SK-N-SH (cell line): Measurements from ENCODE around the gene SRGAP3. TPM values are rescaled to one million over a fixed set of nuclear protein-coding genes. Genes with fewer than 3 reads are reported as not detected.

ENCODE experiments used
- CTCF ChIA-PET: fragments of 300-600, 350-600 bp; formaldehyde crosslinking; extraction: SDS; loops from one replicate; lab custom pipeline; 2021; lab: Yijun Ruan, JAX
- POLR2A ChIA-PET: fragments of 350-600 bp; sonication (Branson Sonifier 250); formaldehyde crosslinking; extraction: SDS; loops from one replicate; lab custom pipeline; 2020; ENCODE audit warnings: antibody characterized with exemption, inconsistent platforms; lab: Yijun Ruan, JAX
- DNase-seq: peaks from one replicate; pipeline ENCODE4 v3.0.0; 2012
- H2AFZ ChIP-seq: fragments of 200-600 bp; sonication (generic); 2 replicates; pipeline ENCODE4 v1.8.1; 2016; ENCODE audit warnings: antibody characterized with exemption, mild to moderate bottlenecking, low read depth
- H3F3A ChIP-seq: fragments of 200-600 bp; sonication (generic); replicated peaks from 2 replicates; pipeline ENCODE3; 2016; ENCODE audit warnings: antibody characterized with exemption, mild to moderate bottlenecking; ENCODE audit not compliant: insufficient read depth
- H3K27ac ChIP-seq, 2 experiments: fragments of 200-500 bp in 1 of 2; fragments of 200-600 bp in 1 of 2; sonication (Bioruptor generic) in 1 of 2; sonication (generic), shearing (Covaris generic) in 1 of 2; 2 replicates each; pipeline versions ENCODE4 v1.5.1 to v1.6.1; 2014 to 2016; ENCODE audit warnings: low read depth in 2 of 2, inconsistent platforms in 1 of 2, low read length in 1 of 2, mild to moderate bottlenecking in 1 of 2, mixed read lengths in 1 of 2
- H3K27me3 ChIP-seq: fragments of 200-600 bp; sonication (generic), shearing (Covaris generic); 2 replicates; pipeline ENCODE4 v1.6.1; 2016; ENCODE audit warnings: mixed run types; ENCODE audit not compliant: insufficient read depth
- H3K36me3 ChIP-seq, 2 experiments: fragments of 200-500 bp in 1 of 2; fragments of 200-600 bp in 1 of 2; sonication (Bioruptor generic) in 1 of 2; sonication (generic) in 1 of 2; replicated peaks in 1 of 2; 2 replicates each; pipeline versions ENCODE3 to v1.5.1; 2014 to 2016; ENCODE audit warnings: low read length in 1 of 2, mild to moderate bottlenecking in 1 of 2; ENCODE audit not compliant: insufficient read depth in 2 of 2, control insufficient read depth in 1 of 2
- H3K4me1 ChIP-seq, 2 experiments: fragments of 200-500 bp in 1 of 2; fragments of 200-600 bp in 1 of 2; sonication (Bioruptor generic) in 1 of 2; sonication (generic), shearing (Covaris generic) in 1 of 2; 2 replicates each; pipeline versions ENCODE4 v1.5.1 to v1.6.1; 2014 to 2016; ENCODE audit warnings: low read depth in 1 of 2, low read length in 1 of 2, mixed run types in 1 of 2; ENCODE audit not compliant: insufficient read depth in 2 of 2, control insufficient read depth in 1 of 2
- H3K4me2 ChIP-seq: fragments of 200-600 bp; sonication (generic), shearing (Covaris generic); 2 replicates; pipeline ENCODE4 v1.6.1; 2017; ENCODE audit warnings: mixed run types
- H3K4me3 ChIP-seq, 2 experiments: fragments of 200-500 bp in 1 of 2; fragments of 200-600 bp in 1 of 2; sonication (Bioruptor generic) in 1 of 2; sonication (generic), shearing (Covaris generic) in 1 of 2; 2 replicates each; pipeline versions ENCODE4 v1.5.1 to v1.8.1; 2014 to 2016; ENCODE audit warnings: low read depth in 2 of 2, inconsistent platforms in 1 of 2, low read length in 1 of 2, mild to moderate bottlenecking in 1 of 2, mixed read lengths in 1 of 2, moderate library complexity in 1 of 2
- H3K79me2 ChIP-seq: fragments of 200-600 bp; sonication (generic); 2 replicates; pipeline ENCODE4 v1.8.1; 2017; ENCODE audit warnings: mild to moderate bottlenecking; ENCODE audit not compliant: insufficient read depth
- H3K9ac ChIP-seq: fragments of 200-600 bp; sonication (generic); 2 replicates; pipeline ENCODE4 v1.6.1; 2017; ENCODE audit warnings: mixed run types
- H3K9me2 ChIP-seq: fragments of 200-600 bp; sonication (generic); 2 replicates; pipeline ENCODE4 v1.6.1; 2017; ENCODE audit warnings: mixed run types
- H3K9me3 ChIP-seq: fragments of 200-600 bp; sonication (generic); 2 replicates; pipeline ENCODE4 v1.6.1; 2017; ENCODE audit warnings: mixed run types, mild to moderate bottlenecking, moderate library complexity
- H4K20me1 ChIP-seq: fragments of 200-600 bp; sonication (generic); 2 replicates; pipeline ENCODE4 v1.6.1; 2017; ENCODE audit warnings: mild to moderate bottlenecking, mixed run types; ENCODE audit not compliant: insufficient read depth
- CTCF ChIP-seq: fragments of 200-600 bp; sonication (generic); IDR thresholded peaks from 2 replicates; pipeline ENCODE4 v1.6.1; 2017; ENCODE audit warnings: antibody characterized with exemption, mild to moderate bottlenecking, moderate library complexity
- EP300 ChIP-seq, 2 experiments: IDR thresholded peaks; 2 replicates each; pipeline versions ENCODE4 v1.4.0 to v1.6.1; 2012; ENCODE audit warnings: borderline replicate concordance in 1 of 2, low read depth in 1 of 2, low read length in 1 of 2
- EZH2phosphoT487 ChIP-seq: fragments of 200-600 bp; sonication (generic); IDR thresholded peaks from 2 replicates; pipeline ENCODE4 v1.6.1; 2017; ENCODE audit warnings: low read depth, mixed run types, mild to moderate bottlenecking, antibody characterized with exemption, moderate library complexity, borderline replicate concordance
- FOSL2 ChIP-seq: IDR thresholded peaks from 2 replicates; pipeline ENCODE4 v1.4.0; 2012; ENCODE audit warnings: low read depth, mild to moderate bottlenecking, moderate library complexity, borderline replicate concordance
- FOXM1 ChIP-seq: IDR thresholded peaks from 2 replicates; pipeline ENCODE4 v1.4.0; 2012; ENCODE audit warnings: low read depth, mild to moderate bottlenecking
- GABPA ChIP-seq: IDR thresholded peaks from 2 replicates; pipeline ENCODE4 v1.4.0; 2012; ENCODE audit warnings: low read depth, mild to moderate bottlenecking
- GATA2 ChIP-seq: sonication (generic); formaldehyde crosslinking; IDR thresholded peaks from 2 replicates; pipeline ENCODE4 v1.5.0; 2020; ENCODE audit warnings: mild to moderate bottlenecking, missing genetic modification reagents
- IRF3 ChIP-seq: fragments of 150-350 bp; IDR thresholded peaks from 2 replicates; pipeline ENCODE4 v1.6.1; 2016; ENCODE audit warnings: mild to moderate bottlenecking, low read depth, low read length
- NFIC ChIP-seq: IDR thresholded peaks from 2 replicates; pipeline ENCODE4 v1.4.0; 2012; ENCODE audit warnings: borderline replicate concordance
- NRF1 ChIP-seq: IDR thresholded peaks from 2 replicates; pipeline ENCODE4 v1.6.1; 2012; ENCODE audit warnings: low read depth, mild to moderate bottlenecking, low read length
- POLR2AphosphoS5 ChIP-seq: IDR thresholded peaks from 2 replicates; pipeline ENCODE4 v1.6.1; 2012; ENCODE audit warnings: low read depth, low read length
- RAD21 ChIP-seq: IDR thresholded peaks from 2 replicates; pipeline ENCODE4 v1.6.1; 2012; ENCODE audit warnings: mild to moderate bottlenecking, low read length
- RFX5 ChIP-seq: IDR thresholded peaks from 2 replicates; pipeline ENCODE4 v1.6.1; 2012; ENCODE audit warnings: mild to moderate bottlenecking, improper control_type of control experiment, low read length
- RXRA ChIP-seq: IDR thresholded peaks from 2 replicates; pipeline ENCODE4 v1.4.0; 2012; ENCODE audit warnings: low read depth, mild to moderate bottlenecking, borderline replicate concordance
- SMC3 ChIP-seq: IDR thresholded peaks from 2 replicates; pipeline ENCODE4 v1.6.1; 2012; ENCODE audit warnings: low read depth, low read length, improper control_type of control experiment
- TCF12 ChIP-seq: IDR thresholded peaks from 2 replicates; pipeline ENCODE4 v1.4.0; 2012
- TEAD4 ChIP-seq: IDR thresholded peaks from 2 replicates; pipeline ENCODE4 v1.4.0; 2012; ENCODE audit warnings: mild to moderate bottlenecking, borderline replicate concordance; ENCODE audit not compliant: insufficient read depth
- WGBS: methylation state at CpG from one replicate; pipeline ENCODE4 v1.1.6; 2017; ENCODE audit warnings: low lambda C conversion rate; 5-methylcytosine and 5-hydroxymethylcytosine counted together
- polyA plus RNA-seq, 3 experiments: library from polyadenylated mRNA; depleted of rRNA; stranded (reverse); fragments of >200 nt; gene quantifications; 2 replicates each; pipeline ENCODE4 v1.2.3, GENCODE V29; 2012
- TF ChIP-seq, protein P1 (sequence below): fragments of 150-350 bp; IDR thresholded peaks from 2 replicates; pipeline ENCODE4 v1.6.1; 2017; ENCODE audit warnings: antibody characterized with exemption, low read length, low read depth, borderline replicate concordance
- TF ChIP-seq, protein P2 (sequence below): IDR thresholded peaks from 2 replicates; pipeline ENCODE4; 2012

SRGAP3 gene
- polyA plus RNA-seq, 1 of the 3 experiments (the other 2 are of a cell fraction): 2.8 TPM

DNA sequence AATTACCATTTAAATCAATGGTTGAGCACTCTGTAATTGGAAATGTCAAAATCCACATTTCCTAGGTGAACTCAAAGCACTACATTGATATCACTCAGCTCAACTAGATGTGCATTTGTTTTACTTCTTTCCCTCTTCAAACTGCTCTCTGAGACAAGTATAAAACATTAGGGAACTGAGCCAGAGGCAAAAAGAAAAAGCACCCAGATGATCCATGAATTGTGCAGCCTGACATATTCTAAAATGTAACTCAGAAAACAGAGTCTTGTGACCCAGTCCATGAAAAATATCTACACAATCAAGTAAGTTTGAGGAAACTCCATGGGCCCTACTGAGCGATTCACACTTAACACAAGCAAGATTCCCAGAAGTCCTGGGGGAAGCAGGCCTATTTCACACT, 9.8 kb downstream of the SRGAP3 start:
- WGBS: 53% methylated on average over 1 of the region's 1 CpG
- H3K4me2 ChIP-seq: no peak overlapping the region
- no peaks in the 10 kb centered on the region for H3K9me3 ChIP-seq
- ChIA-PET POLR2A (no interaction called here), CTCF (interaction anchor here (1.1 to 1.2 kb wide), 2 partner anchors 9 to 252 kb away, joined by 3 read pairs; no protein-coding TSS in a partner anchor)
- H3K27me3 ChIP-seq: no peaks in the 10 kb centered on the region
- no peak overlapping the region for H3K4me3 ChIP-seq
- no peak for TF ChIP-seq FOXM1
- no peak for TF ChIP-seq FOSL2
- no peak for TF ChIP-seq GATA2 (CRISPR knock-in tag)
- TF ChIP-seq EP300 (IDR thresholded peaks at IDR 0.05; ENCODE audit: borderline replicate concordance in 1 of 2, low read depth in 1 of 2, low read length in 1 of 2): no peak
- no peak for TF ChIP-seq RXRA
- TF ChIP-seq NRF1: no peak
- no peak for TF ChIP-seq RFX5
- TF ChIP-seq RAD21: no peak
- no peak for TF ChIP-seq GABPA
- TF ChIP-seq, all 33 proteins: peak for 0
- no peaks in the 10 kb centered on the region for H3F3A ChIP-seq
- H3K9me2 ChIP-seq: no peaks in the 10 kb centered on the region
- no peaks in the 10 kb centered on the region for H3K79me2 ChIP-seq
- H4K20me1 ChIP-seq: no peaks in the 10 kb centered on the region
- peaks cover 0 to 6% of the 10 kb centered on the region in 2 experiments; a peak in 2 of 4 replicates for H3K4me1 ChIP-seq
- H3K36me3 ChIP-seq: no peaks in the 10 kb centered on the region
- no peak overlapping the region for H3K27ac ChIP-seq
- no peak for DNase-seq
- no peak overlapping the region for H3K9ac ChIP-seq
- no peak overlapping the region for H2AFZ ChIP-seq

GRCh38 chr3:9238721-9239295, 10.6 kb downstream of the SRGAP3 start:
- Histone ChIP-seq H3K36me3 (no peaks in the 10 kb centered on the region), H3K9me2 (no peaks in the 10 kb centered on the region), H3F3A (no peaks in the 10 kb centered on the region), H3K9ac (no peak overlapping the region), H2AFZ (no peak overlapping the region), H4K20me1 (no peaks in the 10 kb centered on the region), H3K4me2 (no peak overlapping the region), H3K4me1 (peaks cover 0 to under 1% of the 10 kb centered on the region in 2 experiments; a peak in 1 of 4 replicates), H3K4me3 (no peak overlapping the region), H3K27me3 (no peaks in the 10 kb centered on the region), H3K9me3 (no peaks in the 10 kb centered on the region), H3K27ac (no peak overlapping the region), H3K79me2 (no peaks in the 10 kb centered on the region)
- 60% methylated on average over 4 of the region's 4 CpGs for WGBS
- POLR2A ChIA-PET: no interaction called here
- no peak for DNase-seq
- CTCF ChIA-PET: no interaction called here
- TF ChIP-seq EZH2phosphoT487: no peak
- TF ChIP-seq SMC3: no peak
- no peak for TF ChIP-seq TEAD4
- no peak for TF ChIP-seq NFIC
- no peak for TF ChIP-seq CTCF
- no peak for TF ChIP-seq TCF12
- no peak for TF ChIP-seq POLR2AphosphoS5
- TF ChIP-seq RXRA: no peak
- TF ChIP-seq, protein P1, sequence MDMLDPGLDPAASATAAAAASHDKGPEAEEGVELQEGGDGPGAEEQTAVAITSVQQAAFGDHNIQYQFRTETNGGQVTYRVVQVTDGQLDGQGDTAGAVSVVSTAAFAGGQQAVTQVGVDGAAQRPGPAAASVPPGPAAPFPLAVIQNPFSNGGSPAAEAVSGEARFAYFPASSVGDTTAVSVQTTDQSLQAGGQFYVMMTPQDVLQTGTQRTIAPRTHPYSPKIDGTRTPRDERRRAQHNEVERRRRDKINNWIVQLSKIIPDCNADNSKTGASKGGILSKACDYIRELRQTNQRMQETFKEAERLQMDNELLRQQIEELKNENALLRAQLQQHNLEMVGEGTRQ: no peak
- TF ChIP-seq NRF1: no peak
- no peak for TF ChIP-seq RFX5
- TF ChIP-seq IRF3: no peak
- no peak for TF ChIP-seq FOSL2
- TF ChIP-seq, protein P2, sequence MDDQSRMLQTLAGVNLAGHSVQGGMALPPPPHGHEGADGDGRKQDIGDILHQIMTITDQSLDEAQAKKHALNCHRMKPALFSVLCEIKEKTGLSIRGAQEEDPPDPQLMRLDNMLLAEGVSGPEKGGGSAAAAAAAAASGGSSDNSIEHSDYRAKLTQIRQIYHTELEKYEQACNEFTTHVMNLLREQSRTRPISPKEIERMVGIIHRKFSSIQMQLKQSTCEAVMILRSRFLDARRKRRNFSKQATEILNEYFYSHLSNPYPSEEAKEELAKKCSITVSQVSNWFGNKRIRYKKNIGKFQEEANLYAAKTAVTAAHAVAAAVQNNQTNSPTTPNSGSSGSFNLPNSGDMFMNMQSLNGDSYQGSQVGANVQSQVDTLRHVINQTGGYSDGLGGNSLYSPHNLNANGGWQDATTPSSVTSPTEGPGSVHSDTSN: no peak
